Superior temporal gyrus (tissue), 1 donor: ENCODE data around the gene SPANXN4.

ENCODE experiments used
- DNase-seq: peaks from one replicate; pipeline ENCODE4 v3.0.0-alpha.2; 2016; ENCODE audit errors: extremely low spot score

The SPANXN4 gene, protein sequence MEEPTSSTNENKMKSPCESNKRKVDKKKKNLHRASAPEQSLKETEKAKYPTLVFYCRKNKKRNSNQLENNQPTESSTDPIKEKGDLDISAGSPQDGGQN

DNA sequence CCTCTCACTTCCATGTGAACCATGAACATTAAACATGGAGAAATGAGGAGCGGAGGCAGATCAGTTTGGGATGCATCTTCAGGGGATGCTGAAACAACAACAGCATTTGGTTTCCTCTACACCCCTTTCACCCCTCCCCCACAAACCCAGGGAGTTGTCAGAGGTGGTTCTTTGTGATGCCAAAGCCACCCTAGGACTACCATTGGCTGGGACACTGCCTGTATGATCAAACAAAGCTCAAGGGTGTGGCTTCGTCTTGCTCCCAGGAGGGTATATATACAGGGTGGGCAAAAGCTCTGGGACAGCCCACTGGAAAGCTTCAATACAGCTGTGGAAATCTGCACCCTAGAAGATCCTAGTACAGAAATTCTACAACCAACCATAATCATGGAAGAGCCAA is at the start of gene SPANXN4:
Gene SPANXN4, plus strand, starts transcription at position 301 of the 400 bp plus-strand sequence. Its CDS starts 87 bp downstream, at position 388.
- no peak for DNase-seq

DNA sequence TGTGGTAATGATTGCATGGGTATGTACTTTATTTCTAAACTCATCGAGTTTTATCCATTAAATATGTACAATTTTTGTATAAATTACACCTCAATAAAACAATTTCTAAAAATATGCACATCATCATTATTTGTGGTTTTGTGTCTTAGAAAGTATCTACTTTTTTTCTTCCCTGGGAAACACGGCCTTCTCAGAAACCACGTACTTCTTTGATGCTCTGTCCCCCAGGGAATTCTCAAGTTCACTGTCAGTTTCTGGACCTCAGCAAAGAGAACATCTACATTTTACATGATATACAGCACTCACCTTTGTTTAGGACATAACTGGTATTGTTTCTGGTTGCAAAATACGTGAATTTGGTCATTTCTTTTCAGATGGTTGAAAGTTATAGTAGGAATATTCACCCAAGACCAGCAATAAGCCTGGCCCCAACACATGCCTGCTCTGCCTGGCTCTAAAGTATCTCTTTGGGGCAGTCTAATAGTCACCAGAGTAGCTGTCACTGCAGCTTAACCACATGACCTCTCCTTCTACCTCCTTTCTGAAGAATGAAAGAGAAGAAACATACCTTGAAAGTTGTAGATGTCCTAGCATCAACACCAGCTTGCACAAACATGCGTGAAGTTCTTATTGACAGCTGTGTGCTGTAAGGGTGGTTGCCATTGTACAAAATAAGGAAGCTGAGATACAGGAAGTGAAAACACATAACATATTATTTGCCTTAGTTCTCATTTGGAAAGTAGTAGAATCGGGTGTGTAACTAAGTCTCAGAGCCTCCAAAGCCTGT is 48.4 kb upstream of the SPANXN4 start:
- DNase-seq: no peak

DNA sequence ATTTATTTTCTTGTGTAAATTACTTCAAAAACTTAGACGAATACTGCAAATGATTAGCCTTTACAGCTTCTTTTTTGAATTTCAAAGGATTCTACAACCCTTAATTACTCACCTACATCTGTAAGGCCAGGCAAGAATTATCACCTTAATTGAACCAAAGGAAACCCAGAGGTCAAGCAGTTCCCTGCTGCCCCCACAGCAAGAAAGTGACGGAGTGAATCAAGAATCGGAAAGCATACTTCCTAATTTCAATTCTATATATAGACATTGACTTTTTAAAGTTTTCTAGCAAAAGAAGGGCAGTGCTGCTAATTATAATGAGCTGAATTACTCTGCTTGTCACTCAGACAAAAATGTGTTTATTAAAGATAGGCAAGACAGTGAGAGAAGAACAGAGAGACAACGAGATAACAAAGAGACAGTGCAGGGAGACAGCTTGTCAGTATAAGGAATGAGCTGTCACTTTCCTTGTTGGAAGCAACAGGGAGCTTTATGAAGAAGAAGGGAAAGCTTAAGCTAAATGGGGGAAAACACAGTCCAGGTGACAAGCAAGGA is 47.5 kb upstream of the SPANXN4 start:
- DNase-seq: no peak

DNA sequence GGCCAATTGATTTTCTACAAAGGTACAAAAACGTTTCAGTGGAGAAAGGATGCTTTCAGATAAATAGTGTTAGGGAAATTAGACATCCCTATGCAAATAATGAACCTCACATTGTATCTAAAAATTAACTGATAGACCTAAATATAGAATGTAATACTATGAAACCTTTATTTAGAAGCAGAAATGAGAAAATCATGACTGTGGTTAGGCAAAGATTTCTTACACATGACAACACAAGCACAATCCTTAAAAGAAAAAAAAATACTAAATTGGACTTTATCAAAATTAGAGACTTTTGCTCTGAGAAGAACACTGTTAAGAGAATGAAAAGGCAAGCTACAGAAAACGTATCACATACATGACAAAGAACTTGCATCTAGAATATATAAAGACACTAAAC is 43.0 kb upstream of the SPANXN4 start:
- DNase-seq: no peak

DNA sequence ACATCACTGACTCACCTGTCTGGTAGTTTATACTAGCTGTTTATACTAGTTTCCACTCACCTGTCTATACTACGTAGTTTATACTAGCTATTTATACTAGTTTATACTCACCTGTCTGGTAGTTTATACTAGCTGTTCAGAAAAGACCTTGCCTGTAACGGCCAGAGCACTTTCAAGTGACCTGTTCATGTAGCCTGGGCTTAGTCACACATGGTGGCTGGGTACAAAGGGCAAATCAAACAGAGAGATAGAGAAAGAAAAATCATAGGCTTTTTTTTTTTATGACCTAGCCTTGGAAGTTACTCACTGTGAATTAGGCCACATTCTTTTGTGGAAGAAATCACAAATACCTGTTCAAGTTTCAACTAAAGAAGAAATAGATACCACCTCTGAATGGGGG is 30.7 kb upstream of the SPANXN4 start:
- no peak for DNase-seq

DNA sequence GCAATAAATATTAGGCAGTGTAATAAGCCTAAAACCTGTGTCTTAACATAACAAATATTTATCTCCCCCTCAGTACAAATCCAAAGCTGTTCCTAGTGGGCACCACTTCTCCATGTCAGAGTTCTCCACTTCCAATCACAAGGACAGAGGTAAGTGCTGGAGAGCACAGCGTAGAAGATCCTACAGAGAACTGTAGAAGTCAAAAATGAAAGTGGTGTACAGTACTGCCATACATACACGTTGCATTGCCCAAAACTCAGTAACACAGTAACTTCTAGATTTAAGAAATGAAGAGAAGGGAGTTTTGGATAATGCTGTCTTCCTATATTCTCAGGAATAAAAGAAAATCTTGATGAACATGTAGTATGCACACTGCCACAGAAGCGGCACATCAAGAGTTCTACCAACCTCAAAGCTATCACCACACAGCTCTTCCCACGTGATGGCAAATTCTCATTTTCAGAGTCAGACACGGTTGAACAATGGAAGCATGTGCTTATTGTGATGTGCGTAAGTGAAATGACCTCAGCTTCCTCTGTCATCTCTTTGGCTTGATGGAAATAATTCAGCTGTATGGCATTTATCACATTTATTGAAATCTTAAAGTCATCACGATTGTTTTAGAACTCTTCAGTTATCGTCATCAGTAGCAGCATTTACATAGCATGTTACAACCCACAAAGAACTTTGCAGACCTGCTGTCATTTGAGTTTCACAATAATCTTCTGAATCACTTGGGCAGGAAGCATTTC is 27.1 kb upstream of the SPANXN4 start:
- no peak for DNase-seq

DNA sequence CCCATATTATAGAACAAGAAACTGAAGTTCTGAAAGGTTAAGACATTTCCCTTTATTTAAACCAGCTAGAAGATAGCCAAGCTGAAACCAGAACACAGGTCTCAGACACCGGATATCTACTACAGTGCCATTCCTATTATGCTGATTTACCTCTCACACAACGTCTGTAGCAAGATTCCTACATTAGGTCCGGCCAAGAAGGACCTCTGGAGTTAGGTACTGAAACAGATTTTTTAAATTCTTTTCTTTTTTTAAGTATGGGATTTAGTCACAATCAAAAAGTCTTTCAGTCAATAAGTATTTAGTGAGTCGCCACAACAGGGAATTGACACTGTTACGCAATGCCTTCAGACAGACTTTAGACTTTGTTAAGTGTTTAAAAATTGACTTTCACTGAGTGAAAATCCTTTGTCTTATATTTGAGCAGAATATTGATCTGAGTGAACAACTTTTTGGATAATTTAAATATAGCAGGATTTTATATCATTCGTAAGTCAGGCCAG is 26.5 kb upstream of the SPANXN4 start:
- no peak for DNase-seq

DNA sequence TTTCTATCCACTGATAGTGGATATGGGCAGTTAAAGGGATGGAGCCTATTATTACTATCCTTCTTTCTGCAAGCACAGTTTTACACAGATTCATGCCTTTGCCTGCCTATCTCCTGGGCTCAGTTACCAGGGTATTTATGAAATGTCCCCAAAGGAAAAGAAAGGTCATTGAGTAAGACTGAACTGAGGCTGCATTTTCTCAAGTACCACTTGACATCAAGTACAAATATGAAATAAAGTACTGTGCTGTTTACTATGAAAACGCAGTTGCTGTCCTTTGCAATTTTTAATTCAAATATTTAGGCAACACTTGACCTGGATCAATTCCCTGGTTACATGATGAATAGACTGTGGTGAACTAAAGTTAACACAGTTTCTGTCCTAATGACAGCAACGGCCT is 23.5 kb upstream of the SPANXN4 start:
- no peak for DNase-seq

DNA sequence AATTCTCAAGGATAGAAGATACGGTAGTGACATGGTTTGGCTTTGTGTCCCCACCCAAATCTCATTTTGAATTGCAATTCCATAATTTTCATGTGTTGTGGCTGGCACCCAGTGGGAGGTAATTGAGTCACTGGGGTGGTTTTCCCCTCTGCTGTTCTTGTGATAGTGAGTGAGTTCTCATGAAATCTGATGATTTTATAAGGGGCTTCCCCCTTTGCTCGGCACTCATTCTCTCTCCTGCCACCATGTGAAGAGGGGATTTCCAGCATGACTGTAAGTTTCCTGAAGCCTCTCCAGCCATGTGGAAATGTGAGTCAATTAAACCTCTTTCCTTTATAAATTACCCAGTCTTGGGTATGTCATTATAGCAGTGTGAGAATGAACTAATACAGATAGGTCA is 8.5 kb upstream of the SPANXN4 start:
- DNase-seq: no peak

DNA sequence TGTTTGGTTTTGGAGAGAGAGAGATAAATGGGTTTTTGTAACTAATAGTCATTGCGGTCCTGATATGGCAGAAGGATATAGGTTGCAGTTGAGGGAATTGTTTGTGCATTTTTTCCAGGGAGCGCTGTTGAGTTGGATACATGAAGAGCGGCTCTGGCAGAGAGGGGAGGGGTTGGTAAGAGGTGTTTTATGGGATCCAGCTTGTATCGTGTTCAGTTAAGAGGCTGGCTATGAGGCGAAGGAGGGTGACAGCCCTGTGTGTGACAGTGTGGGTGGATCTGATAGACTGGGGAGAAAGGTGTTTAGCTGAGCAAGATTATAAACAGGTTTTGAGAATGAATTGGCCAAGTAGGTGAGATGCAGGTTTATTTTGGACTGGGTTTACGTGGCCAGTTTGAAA is 1.5 kb downstream of the SPANXN4 start:
- no peak for DNase-seq

DNA sequence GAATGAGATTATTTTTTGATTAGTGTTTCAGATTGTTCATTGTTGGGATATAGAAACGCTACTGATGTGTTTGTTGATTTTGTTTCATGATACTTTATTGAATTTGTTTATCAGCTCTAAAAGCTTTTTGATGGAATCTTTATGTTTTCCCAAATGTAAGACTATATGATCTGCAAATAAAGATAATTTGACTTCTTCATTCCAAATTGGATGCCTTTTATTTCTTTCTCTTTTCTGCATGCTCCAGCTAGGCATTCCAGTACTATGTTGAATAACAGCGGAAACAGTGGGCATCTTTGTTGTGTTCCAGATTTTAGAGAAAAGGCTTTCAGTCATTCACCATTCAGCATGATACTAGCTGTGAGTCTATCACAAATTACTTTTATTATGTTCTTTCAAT is 21.8 kb downstream of the SPANXN4 start:
- DNase-seq: no peak

DNA sequence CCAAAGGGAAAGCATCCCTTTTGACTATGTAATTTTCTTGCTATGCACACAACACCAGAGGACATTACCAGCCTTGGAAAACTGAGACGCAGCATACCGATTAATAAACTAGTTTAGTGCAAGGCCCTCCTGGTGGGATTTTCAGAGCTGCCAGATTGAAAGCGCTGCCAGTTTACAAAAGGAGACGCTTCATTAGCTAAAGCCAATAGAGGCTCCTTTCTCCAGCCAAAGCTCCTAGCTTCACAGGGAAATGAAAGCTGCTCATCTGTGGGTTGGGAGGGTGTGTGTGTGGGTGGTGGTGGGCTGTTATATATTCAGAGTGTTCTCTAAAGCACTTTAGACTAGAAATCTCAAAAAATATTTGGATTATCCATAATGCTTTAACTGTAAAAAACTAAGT is 32.4 kb downstream of the SPANXN4 start:
- DNase-seq: no peak

DNA sequence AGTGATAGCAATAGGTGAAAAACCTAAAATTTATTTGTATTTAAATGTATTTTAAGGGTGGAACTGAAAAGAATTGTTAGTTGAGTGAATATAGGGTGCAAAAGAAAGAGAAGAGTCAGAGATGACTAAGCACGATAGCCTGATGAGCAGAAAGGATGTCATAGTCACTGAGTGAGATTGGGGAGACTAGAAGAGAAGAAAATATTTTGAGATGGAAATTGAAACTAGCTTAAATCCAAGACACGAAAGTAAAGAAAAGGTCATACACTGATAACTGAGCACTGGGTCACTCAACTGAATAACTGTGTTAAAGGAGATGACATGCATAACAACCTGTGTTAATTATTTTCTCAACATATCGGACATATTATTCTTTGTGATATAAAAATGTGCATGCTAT is 55.5 kb downstream of the SPANXN4 start:
- DNase-seq: no peak

DNA sequence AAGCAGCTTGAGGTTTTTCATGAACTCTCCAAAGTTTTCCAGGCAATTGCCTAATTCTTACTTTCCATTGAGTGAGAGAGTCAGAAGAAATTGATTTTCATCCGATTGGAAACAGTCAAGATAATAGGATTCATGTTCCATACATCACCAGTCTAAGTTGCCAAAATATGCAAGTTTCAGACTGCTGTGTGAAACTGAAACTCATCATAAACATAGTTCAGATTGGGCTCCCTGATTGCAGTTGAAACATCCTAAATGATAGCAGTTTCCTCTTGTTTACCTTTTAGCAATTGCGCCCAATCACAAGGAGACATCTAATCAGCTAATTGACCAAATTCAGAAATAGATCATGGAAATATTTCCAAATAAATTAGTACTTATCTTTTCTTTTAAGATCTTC is 56.8 kb downstream of the SPANXN4 start:
- no peak for DNase-seq
